ENCODE measurements around the gene SCARB1.
A peak's percentile ranks its signal among the peaks of the same experiment; 100 is the strongest.

DNA sequence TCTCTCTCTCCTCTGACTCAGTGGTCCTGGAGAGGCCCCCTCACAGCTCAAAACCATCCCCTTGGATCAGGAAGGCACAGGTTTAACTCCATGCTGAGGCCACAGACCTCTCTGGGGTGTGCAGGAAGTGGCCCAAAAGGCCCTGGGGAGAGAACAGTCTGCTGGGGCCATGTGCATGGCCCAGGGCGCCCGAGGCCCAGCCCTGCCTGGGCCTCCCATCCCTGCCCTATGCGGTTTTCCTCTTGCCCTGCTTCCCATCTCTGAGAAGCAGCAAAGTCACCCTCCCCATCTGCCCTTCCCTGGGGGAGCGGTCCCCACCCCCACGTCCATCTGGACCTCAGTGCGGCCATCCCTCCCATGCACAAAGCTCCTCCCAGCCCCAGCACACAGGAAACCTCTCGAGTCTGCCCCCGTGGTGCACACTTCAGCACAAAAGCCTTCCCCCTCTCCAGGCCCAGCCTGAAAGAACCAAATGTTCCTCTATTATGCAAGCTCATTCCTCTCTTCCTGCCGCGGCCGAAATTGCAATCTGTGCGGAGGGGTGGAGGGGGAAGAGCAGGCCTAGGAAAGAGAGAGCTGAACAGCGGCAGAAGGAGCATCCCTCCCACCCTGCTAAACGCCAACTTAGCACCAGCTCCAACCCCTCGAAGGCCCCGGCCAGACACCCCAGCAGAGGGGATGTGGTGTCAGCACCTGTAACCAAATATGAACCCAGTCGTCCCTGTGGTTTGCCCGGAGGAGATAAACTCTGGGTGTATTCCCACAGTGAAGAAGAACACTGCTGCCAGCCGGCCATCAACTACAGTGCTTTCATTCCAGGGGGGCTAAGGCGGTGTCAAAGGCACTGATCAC is 108.5 kb downstream of the SCARB1 start:
- TF ChIP-seq POLR2A (IDR thresholded peaks at IDR 0.05): peak in 1 of 3 donors; percentile 29
- TF ChIP-seq, protein P1, sequence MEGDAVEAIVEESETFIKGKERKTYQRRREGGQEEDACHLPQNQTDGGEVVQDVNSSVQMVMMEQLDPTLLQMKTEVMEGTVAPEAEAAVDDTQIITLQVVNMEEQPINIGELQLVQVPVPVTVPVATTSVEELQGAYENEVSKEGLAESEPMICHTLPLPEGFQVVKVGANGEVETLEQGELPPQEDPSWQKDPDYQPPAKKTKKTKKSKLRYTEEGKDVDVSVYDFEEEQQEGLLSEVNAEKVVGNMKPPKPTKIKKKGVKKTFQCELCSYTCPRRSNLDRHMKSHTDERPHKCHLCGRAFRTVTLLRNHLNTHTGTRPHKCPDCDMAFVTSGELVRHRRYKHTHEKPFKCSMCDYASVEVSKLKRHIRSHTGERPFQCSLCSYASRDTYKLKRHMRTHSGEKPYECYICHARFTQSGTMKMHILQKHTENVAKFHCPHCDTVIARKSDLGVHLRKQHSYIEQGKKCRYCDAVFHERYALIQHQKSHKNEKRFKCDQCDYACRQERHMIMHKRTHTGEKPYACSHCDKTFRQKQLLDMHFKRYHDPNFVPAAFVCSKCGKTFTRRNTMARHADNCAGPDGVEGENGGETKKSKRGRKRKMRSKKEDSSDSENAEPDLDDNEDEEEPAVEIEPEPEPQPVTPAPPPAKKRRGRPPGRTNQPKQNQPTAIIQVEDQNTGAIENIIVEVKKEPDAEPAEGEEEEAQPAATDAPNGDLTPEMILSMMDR (IDR thresholded peaks at IDR 0.05): no peak

All from body of pancreas (tissue), 4 donors.